ENCODE measurements around the gene NFIB.

The NFIB gene

GRCh38 chr9:14273696-14274121 is 40.2 kb downstream of the NFIB start:
- DNase-seq (ENCODE audit: low spot score): no peak

- DNase-seq (ENCODE audit: low spot score): no peak
Measured at GRCh38 chr9:14272927-14273528, 40.9 kb downstream of the NFIB start.

GRCh38 chr9:14271093-14271673 is 42.8 kb downstream of the NFIB start:
- DNase-seq (ENCODE audit: low spot score): no peak

GRCh38 chr9:14270358-14271092 is 43.4 kb downstream of the NFIB start:
- DNase-seq (ENCODE audit: low spot score): no peak

- no peak for DNase-seq (ENCODE audit: low spot score)
Measured at GRCh38 chr9:14269916-14270315, 44.0 kb downstream of the NFIB start.

- no peak for DNase-seq (ENCODE audit: low spot score)
Measured at GRCh38 chr9:14263707-14264483, 50.0 kb downstream of the NFIB start.

- DNase-seq (ENCODE audit: low spot score): no peak
Measured at GRCh38 chr9:14262827-14263226, 51.1 kb downstream of the NFIB start.

- DNase-seq (ENCODE audit: low spot score): no peak
Measured at GRCh38 chr9:14261616-14262015, 52.3 kb downstream of the NFIB start.

- DNase-seq (ENCODE audit: low spot score): no peak
Measured at GRCh38 chr9:14260101-14260500, 53.8 kb downstream of the NFIB start.

- no peak for DNase-seq (ENCODE audit: low spot score)
Measured at GRCh38 chr9:14258660-14259239, 55.2 kb downstream of the NFIB start.

GRCh38 chr9:14258156-14258555 is 55.8 kb downstream of the NFIB start:
- DNase-seq (ENCODE audit: low spot score): no peak

GRCh38 chr9:14256588-14256987 is 57.4 kb downstream of the NFIB start:
- no peak for DNase-seq (ENCODE audit: low spot score)

- no peak for DNase-seq (ENCODE audit: low spot score)
Measured at GRCh38 chr9:14251154-14252071, 62.5 kb downstream of the NFIB start.

GRCh38 chr9:14250794-14251153 is 63.2 kb downstream of the NFIB start:
- DNase-seq (ENCODE audit: low spot score): no peak

GRCh38 chr9:14249527-14249926 is 64.4 kb downstream of the NFIB start:
- no peak for DNase-seq (ENCODE audit: low spot score)

GRCh38 chr9:14248149-14248548 is 65.8 kb downstream of the NFIB start:
- DNase-seq (ENCODE audit: low spot score): no peak

GRCh38 chr9:14247577-14247976 is 66.4 kb downstream of the NFIB start:
- no peak for DNase-seq (ENCODE audit: low spot score)

- no peak for DNase-seq (ENCODE audit: low spot score)
Measured at GRCh38 chr9:14246951-14247350, 67.0 kb downstream of the NFIB start.

GRCh38 chr9:14245901-14246525 is 67.9 kb downstream of the NFIB start:
- DNase-seq (ENCODE audit: low spot score): no peak

GRCh38 chr9:14243514-14244042 is 70.4 kb downstream of the NFIB start:
- no peak for DNase-seq (ENCODE audit: low spot score)
